ENCODE results near the gene P2RY2. TPM values are rescaled to one million over a fixed set of nuclear protein-coding genes. Genes with fewer than 3 reads are reported as not detected.
A peak's percentile ranks its signal among the peaks of the same experiment; 100 is the strongest.
"Not testable (repeated sequence)": the region's sequence is repeated elsewhere in the genome, so short reads cannot be mapped to it uniquely, and the experiment has no call there.

P2RY2 gene
- total RNA-seq, 1 donor from 2014 or later: 4.8 TPM

DNA sequence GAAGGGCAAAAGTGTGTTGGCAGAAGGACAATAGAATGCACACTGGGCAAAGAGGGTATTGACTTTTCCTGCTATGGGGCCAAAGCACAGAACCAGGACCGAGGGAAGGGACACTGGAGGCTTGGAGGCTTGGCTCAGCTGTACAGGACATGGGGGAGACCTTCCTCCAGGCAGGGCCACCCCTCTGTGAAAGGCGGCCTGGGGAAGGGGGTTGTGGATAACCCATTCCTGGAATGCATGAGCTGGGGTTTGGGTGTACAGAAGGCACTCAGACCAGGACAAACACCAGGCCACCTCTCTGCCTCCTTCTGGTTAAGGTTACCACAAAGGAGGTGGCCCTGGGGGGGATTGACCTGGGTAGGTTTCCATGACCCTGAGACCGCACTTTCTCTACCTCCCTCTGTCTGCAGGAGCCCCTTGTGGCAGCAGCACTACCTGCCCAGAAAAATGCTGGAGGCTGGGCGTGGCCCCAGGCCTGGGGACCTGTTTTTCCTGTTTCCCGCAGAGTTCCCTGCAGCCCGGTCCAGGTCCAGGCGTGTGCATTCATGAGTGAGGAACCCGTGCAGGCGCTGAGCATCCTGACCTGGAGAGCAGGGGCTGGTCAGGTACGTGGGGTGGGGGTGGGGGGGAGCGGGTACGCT lies 9.6 kb downstream of the P2RY2 start:
- DNase-seq (ENCODE audit: low spot score): peak; percentile 61

DNA sequence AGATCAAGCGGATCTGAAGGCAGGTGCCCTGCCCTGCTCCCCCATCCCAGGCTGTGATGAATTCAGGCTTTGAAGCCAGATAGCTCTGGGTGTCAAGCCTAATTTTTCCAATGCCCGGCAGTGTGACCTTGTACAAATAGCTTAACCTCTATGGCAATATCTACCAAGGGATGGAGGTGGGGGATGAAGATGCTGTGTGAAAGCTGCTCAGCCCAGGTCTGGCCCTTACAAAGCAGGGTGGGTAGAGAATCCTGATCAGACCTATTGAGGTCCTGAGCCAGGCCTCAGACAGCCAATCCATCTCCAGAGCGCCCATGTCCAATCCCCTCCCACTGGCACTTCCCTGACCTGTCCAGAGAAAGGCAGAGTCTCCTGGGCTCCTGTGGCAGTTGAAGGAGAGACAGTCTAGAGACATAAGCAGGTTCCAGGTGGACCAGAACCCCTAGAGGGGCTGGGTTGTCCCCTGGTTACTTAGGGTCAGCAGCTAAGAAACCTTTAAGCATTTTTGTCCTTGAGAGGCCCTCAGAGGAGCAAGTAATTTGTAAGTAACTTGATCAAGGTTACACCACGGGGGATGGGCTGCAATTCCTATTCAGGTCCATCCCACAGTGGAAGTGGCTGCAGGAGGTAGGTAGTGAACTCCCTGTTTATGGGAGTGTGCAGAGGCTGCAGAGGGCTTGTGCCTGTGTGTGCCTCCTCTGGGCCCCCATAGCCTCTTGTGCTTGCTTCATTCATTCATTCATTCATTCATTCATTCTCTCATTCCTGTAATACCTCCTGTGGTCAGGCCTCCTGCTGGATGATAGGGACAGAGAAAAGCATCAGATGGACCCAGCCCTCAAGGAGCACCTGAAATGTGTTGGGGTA lies 10.4 kb downstream of the P2RY2 start:
- no peak for DNase-seq (ENCODE audit: low spot score)

DNA sequence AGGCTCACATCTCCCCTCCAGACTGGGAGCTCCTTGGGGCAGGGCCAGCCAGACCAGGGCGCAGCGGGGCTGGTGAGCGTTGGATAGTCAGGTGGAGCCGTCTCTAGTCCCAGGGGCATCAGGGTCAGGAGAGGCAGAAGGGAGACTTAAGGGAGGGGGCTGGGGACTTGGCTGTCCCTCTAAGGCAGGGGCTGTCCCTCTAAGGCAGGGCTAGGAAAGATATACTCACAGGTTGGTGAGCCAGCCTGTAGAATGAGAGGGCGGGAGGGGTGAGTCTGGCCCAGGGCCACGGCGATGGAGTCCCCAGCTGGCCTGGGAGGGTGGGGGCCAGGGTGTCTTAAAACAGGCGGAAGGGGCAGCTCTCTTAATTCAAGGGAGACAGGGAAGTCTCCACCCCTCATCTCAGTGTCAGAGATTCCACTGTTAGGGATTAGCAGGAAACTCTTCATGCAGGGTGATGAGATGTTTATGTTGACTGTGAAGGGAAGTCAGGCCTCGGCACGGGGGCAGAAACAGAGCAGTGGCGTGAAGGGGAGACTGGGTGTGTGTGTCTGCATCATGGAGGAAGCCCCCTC lies 11.3 kb downstream of the P2RY2 start:
- DNase-seq (ENCODE audit: low spot score): peak; percentile 44

DNA sequence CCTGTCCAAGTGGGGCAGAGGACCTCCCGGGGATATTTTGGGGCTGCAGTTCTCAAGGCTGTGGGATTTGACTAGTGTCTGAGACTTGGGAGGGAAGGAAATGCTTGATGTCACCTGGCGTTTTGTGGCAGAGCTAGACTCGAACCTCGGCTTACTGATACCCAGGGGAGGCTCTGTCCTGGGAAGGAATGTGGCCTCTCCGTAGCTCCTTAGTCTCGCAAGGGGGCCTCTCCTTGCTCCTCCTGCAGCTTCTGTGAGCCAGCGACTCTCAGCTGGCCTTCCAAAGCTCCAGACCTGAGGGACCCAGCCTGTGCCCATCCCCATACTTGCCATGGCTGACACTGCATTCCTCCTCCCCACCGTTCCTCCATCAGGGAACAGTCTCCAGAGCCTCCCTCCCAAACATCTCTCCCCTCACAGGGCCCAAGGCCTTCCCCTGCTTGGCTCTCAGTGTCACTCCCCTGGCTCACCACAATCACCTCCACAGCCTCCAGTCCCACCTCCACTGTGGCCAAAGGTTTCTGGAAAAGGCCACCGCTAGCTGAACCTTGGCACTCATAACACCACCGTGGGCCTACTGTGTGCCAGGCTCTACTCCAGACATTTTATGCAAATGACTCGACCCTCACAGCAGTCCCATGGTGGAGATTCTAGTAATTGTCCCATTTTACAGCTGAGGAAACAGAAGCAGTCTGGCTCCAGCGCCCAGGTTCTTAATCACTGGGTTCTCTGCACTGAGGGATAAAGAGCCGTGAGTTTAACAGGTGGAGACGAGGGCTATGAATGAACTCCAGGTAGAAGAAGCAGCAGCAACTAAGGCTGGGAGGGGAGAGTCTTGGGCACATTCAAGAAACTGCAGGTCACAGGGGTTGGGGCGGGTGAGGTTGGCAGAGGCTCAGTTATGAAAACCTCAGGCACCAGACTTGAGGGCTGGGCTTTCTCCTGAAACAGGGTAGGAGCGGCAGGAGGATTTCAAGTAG lies 12.1 kb downstream of the P2RY2 start:
- DNase-seq (ENCODE audit: low spot score): no peak

DNA sequence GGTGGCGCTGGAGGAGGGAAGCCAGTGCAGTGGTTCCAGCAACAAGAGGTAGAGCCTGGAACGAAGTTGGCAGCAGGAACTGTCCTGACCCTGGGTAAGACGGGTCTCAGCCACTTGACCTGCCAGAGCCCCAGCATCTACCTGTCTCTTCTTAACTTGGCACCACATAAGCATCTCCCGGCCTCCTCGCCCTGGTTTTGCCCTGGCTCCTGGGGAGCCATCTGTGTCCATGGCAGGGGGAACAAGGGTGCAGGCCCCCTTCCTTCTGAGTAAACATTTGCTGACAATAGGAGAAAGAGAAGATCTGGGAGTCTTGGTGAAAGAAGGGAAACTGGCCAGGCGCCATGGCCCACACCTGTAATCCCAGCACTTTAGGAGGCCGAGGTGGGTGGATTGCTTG lies 12.8 kb downstream of the P2RY2 start:
- DNase-seq (ENCODE audit: low spot score): no peak

DNA sequence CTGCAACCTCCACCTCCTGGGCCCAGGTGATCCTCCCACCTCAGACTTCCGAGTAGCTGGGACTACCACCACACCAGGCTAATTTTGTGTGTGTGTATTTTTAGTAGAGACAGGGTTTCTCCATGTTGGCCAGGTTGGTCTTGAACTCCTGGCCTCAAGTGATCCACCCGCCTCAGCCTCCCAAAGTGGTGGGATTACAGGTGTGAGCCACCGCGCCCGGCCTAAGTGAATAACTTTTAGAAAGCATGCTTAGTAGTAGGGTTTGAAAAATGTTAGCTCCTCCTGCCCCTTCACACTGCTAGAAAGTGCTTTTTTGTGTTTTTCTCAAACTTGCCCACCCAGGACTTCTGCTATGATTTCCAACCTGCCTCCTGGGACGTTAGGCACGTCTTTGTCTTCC lies 14.4 kb downstream of the P2RY2 start:
- not testable (repeated sequence) for DNase-seq (ENCODE audit: low spot score)

DNA sequence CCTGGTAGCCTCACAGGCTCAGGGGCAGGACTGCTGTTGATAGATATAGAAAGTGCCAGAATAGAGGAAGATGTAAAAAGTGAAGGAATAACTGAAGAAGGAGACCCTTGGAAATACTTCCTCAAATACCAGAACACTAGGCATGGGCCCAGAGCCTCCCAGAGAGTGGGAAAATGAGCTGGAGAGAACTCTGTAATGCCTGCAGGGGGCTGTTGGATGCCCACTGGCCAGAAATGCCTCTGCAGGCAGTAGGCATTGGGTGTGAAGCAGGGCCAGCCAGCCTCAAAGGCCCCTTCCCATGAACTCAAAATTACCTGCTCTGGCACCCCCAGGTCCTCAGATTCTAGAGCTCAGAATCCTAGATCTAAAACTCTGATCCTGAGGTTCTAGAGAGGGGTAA lies 15.1 kb downstream of the P2RY2 start:
- DNase-seq (ENCODE audit: low spot score): no peak

DNA sequence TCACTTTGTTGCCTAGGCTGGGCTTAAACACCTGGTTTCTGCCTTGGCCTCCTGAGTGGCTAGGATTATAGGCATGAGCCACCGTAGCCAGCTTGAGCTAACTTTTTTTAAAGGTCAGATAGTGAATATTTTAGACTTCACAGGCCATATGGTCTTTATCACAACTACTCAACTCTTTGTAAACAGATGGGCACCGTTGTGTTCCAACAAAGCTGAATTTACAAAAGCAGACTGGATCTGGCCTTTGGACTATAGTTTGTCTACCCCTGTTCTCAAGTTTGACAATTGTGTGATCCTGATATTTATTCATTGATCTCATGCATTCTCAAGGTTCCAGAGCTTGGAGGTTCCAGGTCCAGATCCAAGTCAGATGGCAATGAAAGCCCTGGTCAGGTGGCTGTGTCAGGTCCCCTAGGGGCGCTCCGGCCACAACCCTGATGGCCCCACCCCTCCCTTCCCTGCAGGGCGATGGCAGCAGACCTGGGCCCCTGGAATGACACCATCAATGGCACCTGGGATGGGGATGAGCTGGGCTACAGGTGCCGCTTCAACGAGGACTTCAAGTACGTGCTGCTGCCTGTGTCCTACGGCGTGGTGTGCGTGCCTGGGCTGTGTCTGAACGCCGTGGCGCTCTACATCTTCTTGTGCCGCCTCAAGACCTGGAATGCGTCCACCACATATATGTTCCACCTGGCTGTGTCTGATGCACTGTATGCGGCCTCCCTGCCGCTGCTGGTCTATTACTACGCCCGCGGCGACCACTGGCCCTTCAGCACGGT lies 15.8 kb downstream of the P2RY2 start:
- DNase-seq (ENCODE audit: low spot score): no peak

DNA sequence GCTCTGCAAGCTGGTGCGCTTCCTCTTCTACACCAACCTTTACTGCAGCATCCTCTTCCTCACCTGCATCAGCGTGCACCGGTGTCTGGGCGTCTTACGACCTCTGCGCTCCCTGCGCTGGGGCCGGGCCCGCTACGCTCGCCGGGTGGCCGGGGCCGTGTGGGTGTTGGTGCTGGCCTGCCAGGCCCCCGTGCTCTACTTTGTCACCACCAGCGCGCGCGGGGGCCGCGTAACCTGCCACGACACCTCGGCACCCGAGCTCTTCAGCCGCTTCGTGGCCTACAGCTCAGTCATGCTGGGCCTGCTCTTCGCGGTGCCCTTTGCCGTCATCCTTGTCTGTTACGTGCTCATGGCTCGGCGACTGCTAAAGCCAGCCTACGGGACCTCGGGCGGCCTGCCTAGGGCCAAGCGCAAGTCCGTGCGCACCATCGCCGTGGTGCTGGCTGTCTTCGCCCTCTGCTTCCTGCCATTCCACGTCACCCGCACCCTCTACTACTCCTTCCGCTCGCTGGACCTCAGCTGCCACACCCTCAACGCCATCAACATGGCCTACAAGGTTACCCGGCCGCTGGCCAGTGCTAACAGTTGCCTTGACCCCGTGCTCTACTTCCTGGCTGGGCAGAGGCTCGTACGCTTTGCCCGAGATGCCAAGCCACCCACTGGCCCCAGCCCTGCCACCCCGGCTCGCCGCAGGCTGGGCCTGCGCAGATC lies 16.5 kb downstream of the P2RY2 start:
- no peak for DNase-seq (ENCODE audit: low spot score)

DNA sequence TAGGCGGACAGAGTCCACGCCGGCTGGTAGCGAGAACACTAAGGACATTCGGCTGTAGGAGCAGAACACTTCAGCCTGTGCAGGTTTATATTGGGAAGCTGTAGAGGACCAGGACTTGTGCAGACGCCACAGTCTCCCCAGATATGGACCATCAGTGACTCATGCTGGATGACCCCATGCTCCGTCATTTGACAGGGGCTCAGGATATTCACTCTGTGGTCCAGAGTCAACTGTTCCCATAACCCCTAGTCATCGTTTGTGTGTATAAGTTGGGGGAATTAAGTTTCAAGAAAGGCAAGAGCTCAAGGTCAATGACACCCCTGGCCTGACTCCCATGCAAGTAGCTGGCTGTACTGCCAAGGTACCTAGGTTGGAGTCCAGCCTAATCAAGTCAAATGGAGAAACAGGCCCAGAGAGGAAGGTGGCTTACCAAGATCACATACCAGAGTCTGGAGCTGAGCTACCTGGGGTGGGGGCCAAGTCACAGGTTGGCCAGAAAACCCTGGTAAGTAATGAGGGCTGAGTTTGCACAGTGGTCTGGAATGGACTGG lies 17.2 kb downstream of the P2RY2 start:
- no peak for DNase-seq (ENCODE audit: low spot score)

DNA sequence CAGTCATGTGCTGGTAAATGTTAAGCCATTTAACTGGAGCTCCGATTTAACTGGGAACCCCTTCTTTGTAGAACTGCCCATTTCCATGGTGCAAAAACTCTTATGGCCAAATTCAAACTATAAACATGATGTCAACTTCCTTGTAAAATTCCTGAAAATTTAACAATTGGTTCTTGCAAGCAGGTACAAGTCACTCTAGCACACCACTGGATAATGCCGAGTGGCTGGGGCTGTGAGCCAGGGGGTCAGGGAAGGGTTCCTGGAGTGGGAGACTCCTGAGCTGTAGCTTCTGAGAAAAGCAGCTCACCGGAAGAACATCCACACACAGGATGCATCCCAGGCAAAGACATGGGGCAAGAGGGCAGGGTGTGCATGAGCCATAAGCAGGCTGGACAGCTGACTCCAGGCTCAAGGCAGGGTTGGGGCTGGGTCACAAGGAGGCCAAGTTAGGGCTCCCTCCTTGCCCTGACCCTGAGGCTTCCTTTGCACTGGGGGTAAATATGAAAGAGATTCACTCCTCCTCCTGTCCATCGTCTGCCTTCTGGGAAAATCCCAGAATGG lies 18.2 kb downstream of the P2RY2 start:
- no peak for DNase-seq (ENCODE audit: low spot score)

DNA sequence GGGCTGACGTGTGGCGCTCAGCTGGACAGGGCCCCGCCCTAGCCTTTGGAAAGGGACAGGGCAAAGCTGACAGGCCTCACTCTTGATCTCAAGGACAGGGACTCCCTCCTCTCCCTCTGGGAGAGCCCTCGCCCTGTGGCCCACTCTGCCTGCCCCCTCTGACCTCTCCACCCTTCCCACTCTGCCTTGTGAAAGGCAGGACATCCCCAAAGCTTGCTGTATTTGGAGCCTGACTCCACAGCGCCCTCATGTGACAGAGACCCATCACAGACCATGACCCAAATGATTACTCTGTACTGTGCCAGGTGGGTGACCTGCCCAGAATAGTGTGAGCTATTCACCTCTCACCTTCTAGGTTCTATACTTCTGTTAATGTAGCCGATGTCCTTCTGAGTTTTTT lies 18.8 kb downstream of the P2RY2 start:
- no peak for DNase-seq (ENCODE audit: low spot score)

DNA sequence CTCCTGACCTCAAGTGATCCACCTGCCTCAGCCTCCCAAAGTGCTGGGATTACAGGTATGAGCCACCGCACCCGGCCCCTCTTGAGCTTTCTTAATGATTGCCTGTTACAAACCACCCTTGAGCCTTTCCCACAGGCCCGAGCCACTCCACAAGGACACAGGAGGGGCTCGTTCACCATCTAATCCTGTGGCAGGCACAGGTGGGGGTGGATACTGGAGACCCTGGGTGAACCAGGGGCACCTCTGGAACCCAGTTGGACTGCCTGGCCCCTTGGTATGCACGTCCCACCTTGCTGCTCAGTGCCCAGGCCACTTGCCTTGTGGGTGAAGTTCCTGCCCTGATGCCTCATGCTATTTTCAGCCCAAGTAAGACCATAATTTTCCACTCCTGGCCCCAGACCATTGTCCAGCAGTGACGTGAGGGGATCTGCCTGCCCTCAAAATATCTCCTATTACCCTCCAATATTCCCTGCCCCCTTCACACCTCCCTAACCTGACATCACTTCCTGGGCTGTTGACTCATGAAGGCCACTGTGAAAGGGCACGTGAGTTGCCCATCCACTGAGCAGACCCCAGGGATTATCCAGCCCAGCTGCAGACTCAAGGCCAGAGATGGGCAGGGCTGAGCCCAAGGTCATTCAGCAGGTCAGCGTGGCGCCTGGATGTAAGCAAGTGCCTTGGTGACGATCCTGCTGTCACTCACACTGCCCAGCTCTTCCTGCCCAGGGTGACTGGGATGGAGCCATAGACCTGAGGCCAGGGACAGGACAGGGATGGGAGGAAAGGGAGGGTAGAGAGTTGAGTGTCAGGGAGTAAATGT lies 19.6 kb downstream of the P2RY2 start:
- DNase-seq (ENCODE audit: low spot score): no peak

DNA sequence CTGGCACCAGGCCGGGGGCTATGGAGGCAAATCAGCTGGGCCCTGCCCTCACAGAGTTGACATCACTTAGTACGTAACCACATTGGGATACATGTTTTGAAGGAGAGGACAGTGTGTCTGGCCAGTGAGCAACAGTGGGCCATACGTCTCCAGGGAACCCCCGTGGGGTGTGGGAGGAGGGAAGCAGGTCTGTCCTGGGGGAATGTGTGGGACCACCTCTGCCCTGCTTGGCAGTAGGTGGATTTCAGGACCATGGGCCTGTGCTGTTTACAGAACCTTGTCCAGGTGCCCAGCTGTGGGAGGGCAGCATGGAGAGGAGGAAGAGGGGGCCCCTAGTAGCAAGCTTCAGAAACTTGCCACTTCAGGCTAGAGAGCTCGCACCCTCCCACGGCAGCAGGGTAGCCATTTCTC lies 21.0 kb downstream of the P2RY2 start:
- no peak for DNase-seq (ENCODE audit: low spot score)

DNA sequence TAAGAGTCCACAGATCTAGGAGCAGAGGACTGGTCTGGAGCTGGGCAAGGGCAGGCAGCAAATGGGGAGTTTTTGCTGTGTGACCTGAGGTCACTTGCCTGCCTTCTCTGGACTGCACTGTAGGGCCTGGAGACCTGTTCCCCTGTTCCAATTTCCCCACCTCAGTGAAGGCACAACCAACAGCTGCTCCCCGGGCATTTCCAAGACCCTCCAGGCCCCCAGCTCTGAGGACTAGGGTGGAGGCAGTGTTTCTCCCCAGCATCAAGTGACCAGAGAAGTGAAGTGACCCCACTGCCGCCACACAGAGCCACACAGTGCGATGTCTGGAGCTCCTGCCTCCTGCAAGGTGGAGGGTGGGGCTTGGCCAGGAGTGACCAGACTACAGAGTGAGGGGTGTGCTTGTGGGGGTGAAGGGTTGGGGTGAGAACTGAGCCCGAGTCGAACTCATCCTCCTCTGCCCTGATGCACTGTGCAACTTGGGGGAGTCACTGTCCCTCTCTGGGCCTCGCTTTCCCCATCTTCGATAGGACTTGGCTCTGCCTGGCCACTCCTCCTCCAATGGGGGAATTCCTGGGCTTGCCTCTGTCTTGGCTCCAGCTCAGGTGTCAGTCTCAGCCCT lies 21.6 kb downstream of the P2RY2 start:
- DNase-seq (ENCODE audit: low spot score): no peak

DNA sequence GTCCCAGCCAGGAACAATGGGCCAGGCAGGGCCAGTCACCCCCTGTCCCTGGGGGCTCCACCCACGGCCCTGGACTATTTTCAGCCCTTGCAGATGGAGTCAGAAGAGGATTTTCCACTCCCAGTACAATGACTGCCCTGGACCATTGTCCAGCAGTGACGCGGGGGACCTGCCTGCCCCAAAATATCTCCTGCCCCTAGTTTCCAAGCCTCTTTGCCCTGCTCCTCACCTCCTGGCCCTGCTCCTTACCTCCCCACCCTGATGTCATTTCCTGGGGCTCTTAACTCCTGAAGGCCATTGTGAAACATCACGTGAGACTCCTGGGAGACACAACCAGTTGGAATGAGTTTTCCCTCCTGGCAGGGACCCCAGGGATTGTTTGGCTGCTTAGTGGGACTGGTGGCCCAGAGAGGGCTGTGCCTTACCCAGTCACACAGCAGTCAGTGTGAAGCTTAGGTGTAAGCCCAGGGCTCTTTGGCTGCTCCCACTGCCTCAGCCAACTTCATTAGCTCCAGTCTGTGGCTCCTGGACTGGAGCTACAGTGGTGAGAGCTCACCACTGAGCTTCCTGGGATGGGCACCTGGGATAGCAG lies 22.2 kb downstream of the P2RY2 start:
- DNase-seq (ENCODE audit: low spot score): no peak

DNA sequence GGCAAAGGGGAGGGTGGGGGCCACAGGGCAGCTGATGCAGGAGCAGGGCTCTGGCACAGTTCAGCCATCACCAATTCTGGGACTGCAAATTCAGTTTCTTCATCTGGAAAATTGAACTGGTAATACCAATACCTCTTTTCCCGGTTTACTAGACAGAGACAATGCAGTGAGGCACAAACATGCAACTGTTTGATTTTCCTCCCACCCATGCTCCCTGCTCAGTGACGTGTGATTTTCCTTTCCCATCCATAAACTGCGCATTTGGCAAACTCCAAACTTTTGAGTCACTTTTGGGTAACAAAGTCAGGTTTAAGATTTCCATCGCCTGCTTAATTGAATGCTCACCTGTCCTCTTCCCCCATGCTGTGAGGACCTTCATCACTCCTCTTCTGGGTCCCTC lies 23.2 kb downstream of the P2RY2 start:
- no peak for DNase-seq (ENCODE audit: low spot score)
